GM12878 (cell line): ENCODE data around the gene ASCC1. TPM values are rescaled to one million over a fixed set of nuclear protein-coding genes. Genes with fewer than 3 reads are reported as not detected.

ENCODE experiments used
- ATAC-seq: fragments of 200-7000 bp; cut with Tn5 transposase; 3 replicates; pipeline ENCODE4 v1.9.1; 2020; ENCODE audit warnings: mild to moderate bottlenecking, moderate library complexity
- BruUV-seq: library from RNA; stranded (reverse); fragments of 400-500 nt; replicated peaks from 2 replicates; lab custom pipeline; 2021; lab: Mats Ljungman, UMichigan
- CTCF ChIA-PET: fragments of 300-600 bp; sonication (Branson Sonifier 250); formaldehyde crosslinking; extraction: SDS; loops from one replicate; lab custom pipeline; 2021; ENCODE audit warnings: inconsistent platforms; lab: Yijun Ruan, JAX
- POLR2A ChIA-PET: fragments of 350-600 bp; formaldehyde crosslinking; extraction: SDS; loops from one replicate; lab custom pipeline; 2021; ENCODE audit warnings: inconsistent platforms; lab: Charles Lee
- RAD21 ChIA-PET: fragments of 300-600 bp; sonication (Branson Sonifier 250); formaldehyde crosslinking; loops from one replicate; lab custom pipeline; 2023; ENCODE audit warnings: antibody characterized with exemption; ENCODE audit not compliant: unreplicated experiment; lab: Charles Lee
- SMC1A ChIA-PET: fragments of 300-600 bp; sonication (Branson Sonifier 250); formaldehyde crosslinking; loops from one replicate; lab custom pipeline; 2023; ENCODE audit not compliant: unreplicated experiment, uncharacterized antibody; lab: Charles Lee
- DNase-seq: peaks from one replicate; pipeline ENCODE4 v3.0.0-alpha.2; 2011; ENCODE audit warnings: low read depth, low spot score
- FAIRE-seq: peaks from 3 replicates; lab custom pipeline; 2011; peaks lifted over from hg19 to GRCh38; lab: Jason Lieb, UNC
- H2AFZ ChIP-seq: 2 replicates; pipeline ENCODE4 v1.6.0; 2011; ENCODE audit warnings: low read depth, low read length, control low read depth; ENCODE audit not compliant: control insufficient read depth
- H3K27ac ChIP-seq: 2 replicates; pipeline ENCODE4 v1.5.1; 2011; ENCODE audit warnings: control low read depth; ENCODE audit not compliant: control insufficient read depth, insufficient read depth
- H3K27me3 ChIP-seq, 2 experiments: replicated peaks in 1 of 2; 2 replicates each; pipeline versions ENCODE4 v1.6.0 to v1.6.1; 2011; ENCODE audit warnings: low read length in 1 of 2; ENCODE audit not compliant: control insufficient read depth in 2 of 2, insufficient read depth in 2 of 2
- H3K36me3 ChIP-seq, 2 experiments: 2 replicates each; pipeline ENCODE4 v1.5.1; 2011; ENCODE audit warnings: low read length in 1 of 2; ENCODE audit not compliant: control insufficient read depth in 2 of 2, insufficient read depth in 2 of 2
- H3K4me1 ChIP-seq: 2 replicates; pipeline ENCODE4 v1.6.1; 2011; ENCODE audit warnings: mild to moderate bottlenecking, low read length, moderate library complexity, mixed read lengths; ENCODE audit not compliant: control insufficient read depth, insufficient read depth
- H3K4me2 ChIP-seq: 2 replicates; pipeline ENCODE4 v1.6.0; 2011; ENCODE audit warnings: control low read depth; ENCODE audit not compliant: control insufficient read depth, insufficient read depth
- H3K4me3 ChIP-seq: fragments of 200-600 bp; sonication (generic); 2 replicates; pipeline ENCODE4 v1.5.1; 2016
- H3K79me2 ChIP-seq: 2 replicates; pipeline ENCODE4 v1.6.0; 2011; ENCODE audit warnings: low read length; ENCODE audit not compliant: control insufficient read depth, insufficient read depth
- H3K9ac ChIP-seq: 2 replicates; pipeline ENCODE4 v1.8.0; 2011; ENCODE audit warnings: low read length, control low read depth, mixed read lengths; ENCODE audit not compliant: control insufficient read depth, insufficient read depth
- H3K9me3 ChIP-seq: replicated peaks from 3 replicates; pipeline ENCODE4 v1.5.1; 2011; ENCODE audit warnings: mild to moderate bottlenecking, low read length; ENCODE audit not compliant: control insufficient read depth, insufficient read depth
- H4K20me1 ChIP-seq: 2 replicates; pipeline ENCODE4 v1.6.0; 2011; ENCODE audit not compliant: control insufficient read depth, insufficient read depth
- BACH1 ChIP-seq: fragments of 450-650 bp; IDR thresholded peaks from 2 replicates; pipeline ENCODE4 v1.6.1; 2017; ENCODE audit warnings: mild to moderate bottlenecking, borderline replicate concordance
- FOXK2 ChIP-seq: fragments of 450-650 bp; IDR thresholded peaks from 2 replicates; pipeline ENCODE4 v1.6.1; 2017; ENCODE audit warnings: mild to moderate bottlenecking, moderate library complexity
- IKZF1 ChIP-seq: fragments of 450-650 bp; conservative IDR thresholded peaks from 2 replicates; pipeline ENCODE4 v1.6.1; 2017; ENCODE audit warnings: antibody characterized with exemption, mild to moderate bottlenecking
- MYC ChIP-seq: IDR thresholded peaks from 2 replicates; pipeline ENCODE4 v1.6.1; 2011; ENCODE audit warnings: mild to moderate bottlenecking, low read length, moderate library complexity, inconsistent platforms; ENCODE audit not compliant: insufficient read depth, insufficient replicate concordance, insufficient read length, severe bottlenecking
- NBN ChIP-seq: fragments of 450-650 bp; IDR thresholded peaks from 2 replicates; pipeline ENCODE4 v1.6.1; 2016
- NFYB ChIP-seq: IDR thresholded peaks from 2 replicates; pipeline ENCODE4 v1.6.1; 2011; ENCODE audit warnings: low read depth, mild to moderate bottlenecking, low read length, improper control_type of control experiment, moderate library complexity; ENCODE audit not compliant: insufficient read depth
- RB1 ChIP-seq: fragments of 450-650 bp; formaldehyde crosslinking; IDR thresholded peaks from 2 replicates; pipeline ENCODE4 v1.6.1; 2017; ENCODE audit warnings: mild to moderate bottlenecking, borderline replicate concordance
- RBBP5 ChIP-seq: fragments of 200-600 bp; sonication (generic); conservative IDR thresholded peaks from 2 replicates; pipeline ENCODE4 v1.6.1; 2016
- SMARCA5 ChIP-seq: fragments of 450-650 bp; IDR thresholded peaks from 2 replicates; pipeline ENCODE4 v1.6.1; 2017; ENCODE audit warnings: mild to moderate bottlenecking
- TCF12 ChIP-seq: IDR thresholded peaks from 2 replicates; pipeline ENCODE4 v1.6.1; 2011; ENCODE audit warnings: low read depth, mild to moderate bottlenecking, low read length
- WGBS: methylation state at CpG from one replicate; pipeline ENCODE4 v1.1.6; 2016; ENCODE audit warnings: low lambda C conversion rate; ENCODE audit not compliant: insufficient replicate concordance, insufficient coverage; ENCODE audit errors: missing lambda C conversion rate; 5-methylcytosine and 5-hydroxymethylcytosine counted together
- in situ Hi-C: fragments of 300-500 bp; cut with MboI; formaldehyde crosslinking; loops from 9 replicates; pipeline ENCODE4 v1.14.3; 2018; ENCODE audit warnings: mixed read lengths
- intact Hi-C: fragments of 100-400 bp; cut with micrococcal nuclease; formaldehyde crosslinking; loops from one replicate; pipeline ENCODE4 v1.14.2; 2022; ENCODE audit not compliant: unreplicated experiment
- polyA plus RNA-seq, 11 experiments: library from polyadenylated mRNA; depleted of rRNA in 4 of 11; unstranded in 6 of 11; stranded (reverse) in 5 of 11; fragments of >200 nt; fragmentation: Nextera tagmentation in 4 of 11; fragmentation: Illumina TruSeq in 1 of 11; extraction: Ambion mirVana in 4 of 11; extraction: Trizol in 1 of 11; gene quantifications; 1 replicate in 1 of 11; 2 replicates in 10 of 11; pipeline versions ENCODE4 v1.2.1 to v1.2.3, GENCODE V29; 2011 to 2016; ENCODE audit warnings: inconsistent platforms in 2 of 11, missing spikeins in 2 of 11, low read depth in 1 of 11
- total RNA-seq, 4 experiments: library from RNA; depleted of rRNA in 3 of 4; stranded (reverse); fragments of >200 nt in 3 of 4; fragmentation: Illumina TruSeq in 1 of 4; extraction: Trizol in 1 of 4; gene quantifications; 2 replicates each; pipeline versions ENCODE4 v1.2.1 to v1.2.3, GENCODE V29; 2013 to 2021
- TF ChIP-seq, protein P1 (sequence below): IDR thresholded peaks from 2 replicates; pipeline ENCODE4 v1.6.1; 2012; ENCODE audit warnings: mild to moderate bottlenecking, low read depth, low read length
- TF ChIP-seq, protein P2 (sequence below): fragments of 450-650 bp; IDR thresholded peaks from 2 replicates; pipeline ENCODE4 v1.6.1; 2018; ENCODE audit warnings: borderline replicate concordance, mild to moderate bottlenecking; ENCODE audit not compliant: partially characterized antibody
- TF ChIP-seq, protein P3 (sequence below): IDR thresholded peaks from 2 replicates; pipeline ENCODE4 v1.6.1; 2012; ENCODE audit warnings: low read depth, low read length, improper control_type of control experiment

ASCC1 gene
- total and polyA plus RNA-seq, 10 of the 15 experiments (the other 5 are each of a cell fraction or from before 2014, with no cell fraction given) = 23.3 to 80.6 (median 42.8) TPM

DNA sequence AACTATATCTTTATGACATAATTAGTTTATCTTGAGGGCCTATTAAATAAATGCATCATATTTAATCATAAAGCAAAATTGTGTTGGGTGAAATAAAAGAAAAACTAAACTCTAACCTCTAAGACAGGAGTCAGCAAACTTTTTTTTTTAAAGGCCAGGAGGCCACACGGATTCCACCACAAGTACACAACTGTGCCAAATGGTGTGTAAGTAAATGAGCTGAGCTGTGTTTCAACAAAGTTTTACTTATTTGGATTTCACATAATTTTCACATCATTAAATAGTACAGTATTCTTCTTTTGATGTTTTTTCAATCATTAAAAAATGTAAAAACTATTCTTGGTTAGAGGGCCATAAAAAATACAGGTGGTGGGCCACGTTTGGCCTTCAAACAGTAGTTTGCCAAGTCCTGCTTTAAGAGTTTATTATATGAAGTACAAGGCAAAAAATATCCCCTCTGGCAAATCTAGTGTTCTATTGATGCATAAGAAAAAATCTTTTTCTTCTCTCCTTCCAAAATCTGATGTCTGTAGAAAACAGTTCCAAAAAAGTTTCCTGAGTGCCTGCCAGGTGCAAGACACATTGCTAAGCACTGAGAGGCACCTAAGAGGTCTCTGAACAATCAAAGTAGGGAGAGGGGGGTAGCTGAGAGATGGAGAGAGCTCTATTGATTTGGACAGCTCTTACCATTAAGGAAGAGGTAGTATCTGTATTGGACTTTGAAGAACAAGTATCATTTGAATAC lies 101.2 kb downstream of the ASCC1 start (continued):
- TF ChIP-seq, protein P1, sequence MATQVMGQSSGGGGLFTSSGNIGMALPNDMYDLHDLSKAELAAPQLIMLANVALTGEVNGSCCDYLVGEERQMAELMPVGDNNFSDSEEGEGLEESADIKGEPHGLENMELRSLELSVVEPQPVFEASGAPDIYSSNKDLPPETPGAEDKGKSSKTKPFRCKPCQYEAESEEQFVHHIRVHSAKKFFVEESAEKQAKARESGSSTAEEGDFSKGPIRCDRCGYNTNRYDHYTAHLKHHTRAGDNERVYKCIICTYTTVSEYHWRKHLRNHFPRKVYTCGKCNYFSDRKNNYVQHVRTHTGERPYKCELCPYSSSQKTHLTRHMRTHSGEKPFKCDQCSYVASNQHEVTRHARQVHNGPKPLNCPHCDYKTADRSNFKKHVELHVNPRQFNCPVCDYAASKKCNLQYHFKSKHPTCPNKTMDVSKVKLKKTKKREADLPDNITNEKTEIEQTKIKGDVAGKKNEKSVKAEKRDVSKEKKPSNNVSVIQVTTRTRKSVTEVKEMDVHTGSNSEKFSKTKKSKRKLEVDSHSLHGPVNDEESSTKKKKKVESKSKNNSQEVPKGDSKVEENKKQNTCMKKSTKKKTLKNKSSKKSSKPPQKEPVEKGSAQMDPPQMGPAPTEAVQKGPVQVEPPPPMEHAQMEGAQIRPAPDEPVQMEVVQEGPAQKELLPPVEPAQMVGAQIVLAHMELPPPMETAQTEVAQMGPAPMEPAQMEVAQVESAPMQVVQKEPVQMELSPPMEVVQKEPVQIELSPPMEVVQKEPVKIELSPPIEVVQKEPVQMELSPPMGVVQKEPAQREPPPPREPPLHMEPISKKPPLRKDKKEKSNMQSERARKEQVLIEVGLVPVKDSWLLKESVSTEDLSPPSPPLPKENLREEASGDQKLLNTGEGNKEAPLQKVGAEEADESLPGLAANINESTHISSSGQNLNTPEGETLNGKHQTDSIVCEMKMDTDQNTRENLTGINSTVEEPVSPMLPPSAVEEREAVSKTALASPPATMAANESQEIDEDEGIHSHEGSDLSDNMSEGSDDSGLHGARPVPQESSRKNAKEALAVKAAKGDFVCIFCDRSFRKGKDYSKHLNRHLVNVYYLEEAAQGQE = no peak
- TF ChIP-seq BACH1 (no peak), RB1 (no peak), SMARCA5 (no peak)

DNA sequence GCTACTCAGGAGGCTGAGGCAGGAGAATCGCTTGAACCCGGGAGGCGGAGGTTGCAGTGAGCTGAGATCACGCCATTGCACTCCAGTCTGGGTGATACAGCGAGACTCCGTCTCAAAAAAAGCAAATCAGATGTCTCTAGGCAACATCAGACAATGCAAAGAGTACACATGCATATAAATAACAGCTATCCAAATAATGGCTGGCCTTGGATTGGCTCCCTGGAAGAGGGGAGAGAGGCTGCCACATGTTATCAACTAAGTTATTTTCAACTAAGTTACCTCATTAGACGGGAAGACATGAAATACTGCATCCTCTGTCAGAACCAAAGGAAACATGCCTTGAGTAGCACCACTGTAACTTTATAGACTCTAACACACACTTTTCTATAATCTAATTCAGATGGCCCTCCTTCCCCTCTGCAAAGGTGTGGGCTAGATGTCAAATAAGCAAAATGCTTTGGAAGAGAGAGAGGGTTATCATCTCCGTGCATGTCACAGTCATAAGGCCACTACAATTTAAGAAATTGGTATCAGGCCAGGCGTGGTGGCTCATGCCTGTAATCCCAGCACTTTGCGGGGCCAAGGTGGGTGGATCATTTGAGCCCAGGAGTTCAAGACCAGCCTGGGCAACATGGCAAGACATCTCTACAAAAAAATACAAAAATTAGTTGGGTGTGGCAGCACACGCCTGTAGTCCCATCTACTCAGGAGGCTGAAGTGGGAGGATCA lies 105.2 kb downstream of the ASCC1 start:
- H3K4me1 ChIP-seq = peaks cover 5% of the 10 kb centered on the region; the same call in 1 of the 2 replicates
- in situ Hi-C loops = no loop called here

More for the DNA sequence above, 105.2 kb downstream of the ASCC1 start:
- Histone ChIP-seq H3K4me2 (no peak overlapping the region), H3K9ac (no peak overlapping the region), H3K9me3 (no peaks in the 10 kb centered on the region), H3K79me2 (no peaks in the 10 kb centered on the region), H2AFZ (no peak overlapping the region), H3K4me3 (no peak overlapping the region), H4K20me1 (no peaks in the 10 kb centered on the region), H3K27me3 (no peaks in the 10 kb centered on the region), H3K36me3 (peaks cover 0 to 9% of the 10 kb centered on the region in 2 experiments; a peak in 2 of 4 replicates), H3K27ac (no peak overlapping the region)
- DNase-seq = no peak
- ATAC-seq = no peak
- ChIA-PET CTCF (no interaction called here), RAD21 (no interaction called here), SMC1A (no interaction called here), POLR2A (interaction anchor here (0.6 kb wide), 2 partner anchors 14 to 645 kb away, joined by 3 read pairs; no protein-coding TSS in a partner anchor)
- TF ChIP-seq MYC (no peak), TCF12 (no peak), RBBP5 (no peak), FOXK2 (no peak), NBN (no peak), IKZF1 (no peak), NFYB (no peak)
- TF ChIP-seq, protein P2, sequence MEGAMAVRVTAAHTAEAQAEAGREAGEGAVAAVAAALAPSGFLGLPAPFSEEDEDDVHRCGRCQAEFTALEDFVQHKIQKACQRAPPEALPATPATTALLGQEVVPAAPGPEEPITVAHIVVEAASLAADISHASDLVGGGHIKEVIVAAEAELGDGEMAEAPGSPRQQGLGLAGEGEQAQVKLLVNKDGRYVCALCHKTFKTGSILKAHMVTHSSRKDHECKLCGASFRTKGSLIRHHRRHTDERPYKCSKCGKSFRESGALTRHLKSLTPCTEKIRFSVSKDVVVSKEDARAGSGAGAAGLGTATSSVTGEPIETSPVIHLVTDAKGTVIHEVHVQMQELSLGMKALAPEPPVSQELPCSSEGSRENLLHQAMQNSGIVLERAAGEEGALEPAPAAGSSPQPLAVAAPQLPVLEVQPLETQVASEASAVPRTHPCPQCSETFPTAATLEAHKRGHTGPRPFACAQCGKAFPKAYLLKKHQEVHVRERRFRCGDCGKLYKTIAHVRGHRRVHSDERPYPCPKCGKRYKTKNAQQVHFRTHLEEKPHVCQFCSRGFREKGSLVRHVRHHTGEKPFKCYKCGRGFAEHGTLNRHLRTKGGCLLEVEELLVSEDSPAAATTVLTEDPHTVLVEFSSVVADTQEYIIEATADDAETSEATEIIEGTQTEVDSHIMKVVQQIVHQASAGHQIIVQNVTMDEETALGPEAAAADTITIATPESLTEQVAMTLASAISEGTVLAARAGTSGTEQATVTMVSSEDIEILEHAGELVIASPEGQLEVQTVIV = no peak
- TF ChIP-seq, protein P3, sequence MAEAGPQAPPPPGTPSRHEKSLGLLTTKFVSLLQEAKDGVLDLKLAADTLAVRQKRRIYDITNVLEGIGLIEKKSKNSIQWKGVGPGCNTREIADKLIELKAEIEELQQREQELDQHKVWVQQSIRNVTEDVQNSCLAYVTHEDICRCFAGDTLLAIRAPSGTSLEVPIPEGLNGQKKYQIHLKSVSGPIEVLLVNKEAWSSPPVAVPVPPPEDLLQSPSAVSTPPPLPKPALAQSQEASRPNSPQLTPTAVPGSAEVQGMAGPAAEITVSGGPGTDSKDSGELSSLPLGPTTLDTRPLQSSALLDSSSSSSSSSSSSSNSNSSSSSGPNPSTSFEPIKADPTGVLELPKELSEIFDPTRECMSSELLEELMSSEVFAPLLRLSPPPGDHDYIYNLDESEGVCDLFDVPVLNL = no peak
- no peak for FAIRE-seq
- no TSS peak for BruUV-seq
- WGBS = 92% methylated on average over 11 of the region's 11 CpGs
- intact Hi-C loops = no loop called here
